Measurements from ENCODE around the gene SYNPO2.
"Not testable (repeated sequence)": the region's sequence is repeated elsewhere in the genome, so short reads cannot be mapped to it uniquely, and the experiment has no call there.

The SYNPO2 gene

GRCh38 chr4:119010221-119010620 lies 121.6 kb downstream of the SYNPO2 start:
- not testable (repeated sequence) for DNase-seq

- DNase-seq = no peak
Measured at GRCh38 chr4:119010909-119011606, 122.4 kb downstream of the SYNPO2 start.

GRCh38 chr4:119011607-119011988 lies 122.9 kb downstream of the SYNPO2 start:
- no peak for DNase-seq

GRCh38 chr4:119014658-119015057 lies 126.0 kb downstream of the SYNPO2 start:
- no peak for DNase-seq

- DNase-seq = no peak
Measured at GRCh38 chr4:119016636-119017035, 128.0 kb downstream of the SYNPO2 start.

- DNase-seq = no peak
Measured at GRCh38 chr4:119017636-119018035, 129.0 kb downstream of the SYNPO2 start.

GRCh38 chr4:119020158-119020557 lies 131.5 kb downstream of the SYNPO2 start:
- no peak for DNase-seq

- DNase-seq = not testable (repeated sequence)
Measured at GRCh38 chr4:119022520-119022919, 133.9 kb downstream of the SYNPO2 start.

- no peak for DNase-seq
Measured at GRCh38 chr4:119024102-119024501, 135.4 kb downstream of the SYNPO2 start.

GRCh38 chr4:119025420-119025819 lies 136.8 kb downstream of the SYNPO2 start:
- DNase-seq = no peak

GRCh38 chr4:119025916-119026661 lies 137.4 kb downstream of the SYNPO2 start:
- no peak for DNase-seq

GRCh38 chr4:119026662-119027444 lies 138.2 kb downstream of the SYNPO2 start:
- no peak for DNase-seq

GRCh38 chr4:119027811-119028210 lies 139.2 kb downstream of the SYNPO2 start:
- DNase-seq = no peak

GRCh38 chr4:119028296-119028695 lies 139.6 kb downstream of the SYNPO2 start:
- DNase-seq = no peak

- no peak for DNase-seq
Measured at GRCh38 chr4:119029847-119030535, 141.3 kb downstream of the SYNPO2 start.

- no peak for DNase-seq
Measured at GRCh38 chr4:119030536-119030890, 141.9 kb downstream of the SYNPO2 start.

GRCh38 chr4:119031218-119031617 lies 142.6 kb downstream of the SYNPO2 start:
- DNase-seq = no peak

GRCh38 chr4:119032921-119033685 lies 144.4 kb downstream of the SYNPO2 start:
- DNase-seq = no peak

GRCh38 chr4:119034276-119035008 lies 145.8 kb downstream of the SYNPO2 start:
- DNase-seq = no peak

- no peak for DNase-seq
Measured at GRCh38 chr4:119035951-119036737, 147.5 kb downstream of the SYNPO2 start.

GRCh38 chr4:119037709-119038108 lies 149.1 kb downstream of the SYNPO2 start:
- DNase-seq = no peak

Data from DMS 273 treated with DMSO at 0.1 percent for 48 hours (cell line).